Measurements from ENCODE around the gene CUBN. TPM values are rescaled to one million over a fixed set of nuclear protein-coding genes. Genes with fewer than 3 reads are reported as not detected.

The CUBN gene
- total RNA-seq, 1 experiment from 2014 or later: not detected

- H3K27me3 ChIP-seq (ENCODE audit: low read length): no peaks in the 10 kb centered on the region
- no peak overlapping the region for H3K4me3 ChIP-seq (ENCODE audit: low read length)
- DNase-seq: no peak
- H3K9ac ChIP-seq (ENCODE audit: low read length): no peak overlapping the region
- H4K20me1 ChIP-seq (ENCODE audit: insufficient read depth, low read depth, low read length): no peaks in the 10 kb centered on the region
- no peaks in the 10 kb centered on the region for H3K79me2 ChIP-seq (ENCODE audit: low read length)
- H3K27ac ChIP-seq (ENCODE audit: low read length): no peak overlapping the region
- no peaks in the 10 kb centered on the region for H3K9me3 ChIP-seq (ENCODE audit: low read length)
- H2AFZ ChIP-seq (ENCODE audit: low read length): no peak overlapping the region
- H3K9me2 ChIP-seq (replicated peaks; ENCODE audit: insufficient read depth, low read length): no peaks in the 10 kb centered on the region
- no peaks in the 10 kb centered on the region for H3K36me3 ChIP-seq (ENCODE audit: insufficient read depth, low read length)
- no peak overlapping the region for H3K4me2 ChIP-seq (ENCODE audit: low read depth, low read length, poor library complexity, severe bottlenecking)
- no peaks in the 10 kb centered on the region for H3K4me1 ChIP-seq (ENCODE audit: low read length)
Observed at GRCh38 chr10:16984242-16984641, 145.4 kb downstream of the CUBN start.

GRCh38 chr10:16976803-16977202 lies 152.8 kb downstream of the CUBN start:
- Histone ChIP-seq H3K9me3 (ENCODE audit: low read length) (no peaks in the 10 kb centered on the region), H3K4me1 (ENCODE audit: low read length) (no peaks in the 10 kb centered on the region), H3K4me3 (ENCODE audit: low read length) (no peak overlapping the region), H2AFZ (ENCODE audit: low read length) (no peak overlapping the region), H3K27ac (ENCODE audit: low read length) (no peak overlapping the region), H3K27me3 (ENCODE audit: low read length) (no peaks in the 10 kb centered on the region), H3K9ac (ENCODE audit: low read length) (no peak overlapping the region), H4K20me1 (ENCODE audit: insufficient read depth, low read depth, low read length) (no peaks in the 10 kb centered on the region), H3K4me2 (ENCODE audit: low read depth, low read length, poor library complexity, severe bottlenecking) (no peak overlapping the region), H3K79me2 (ENCODE audit: low read length) (no peaks in the 10 kb centered on the region), H3K36me3 (ENCODE audit: insufficient read depth, low read length) (no peaks in the 10 kb centered on the region), H3K9me2 (replicated peaks; ENCODE audit: insufficient read depth, low read length) (no peaks in the 10 kb centered on the region)
- no peak for DNase-seq

- no peaks in the 10 kb centered on the region for H3K36me3 ChIP-seq (ENCODE audit: insufficient read depth, low read length)
- no peak overlapping the region for H3K4me3 ChIP-seq (ENCODE audit: low read length)
- no peak overlapping the region for H3K4me2 ChIP-seq (ENCODE audit: low read depth, low read length, poor library complexity, severe bottlenecking)
- H3K9me3 ChIP-seq (ENCODE audit: low read length): no peaks in the 10 kb centered on the region
- no peaks in the 10 kb centered on the region for H3K4me1 ChIP-seq (ENCODE audit: low read length)
- no peak overlapping the region for H3K9ac ChIP-seq (ENCODE audit: low read length)
- no peaks in the 10 kb centered on the region for H4K20me1 ChIP-seq (ENCODE audit: insufficient read depth, low read depth, low read length)
- H3K27me3 ChIP-seq (ENCODE audit: low read length): no peaks in the 10 kb centered on the region
- no peak overlapping the region for H3K27ac ChIP-seq (ENCODE audit: low read length)
- DNase-seq: no peak
- no peak overlapping the region for H2AFZ ChIP-seq (ENCODE audit: low read length)
- H3K9me2 ChIP-seq (replicated peaks; ENCODE audit: insufficient read depth, low read length): no peaks in the 10 kb centered on the region
- no peaks in the 10 kb centered on the region for H3K79me2 ChIP-seq (ENCODE audit: low read length)
Observed at GRCh38 chr10:16975188-16975587, 154.4 kb downstream of the CUBN start.

GRCh38 chr10:16968416-16969041 lies 161.1 kb downstream of the CUBN start:
- Histone ChIP-seq H3K4me3 (ENCODE audit: low read length) (no peak overlapping the region), H4K20me1 (ENCODE audit: insufficient read depth, low read depth, low read length) (no peaks in the 10 kb centered on the region), H3K79me2 (ENCODE audit: low read length) (no peaks in the 10 kb centered on the region), H2AFZ (ENCODE audit: low read length) (no peak overlapping the region), H3K4me2 (ENCODE audit: low read depth, low read length, poor library complexity, severe bottlenecking) (no peak overlapping the region), H3K9me2 (replicated peaks; ENCODE audit: insufficient read depth, low read length) (no peaks in the 10 kb centered on the region), H3K36me3 (ENCODE audit: insufficient read depth, low read length) (no peaks in the 10 kb centered on the region), H3K27me3 (ENCODE audit: low read length) (no peaks in the 10 kb centered on the region), H3K4me1 (ENCODE audit: low read length) (no peaks in the 10 kb centered on the region), H3K9me3 (ENCODE audit: low read length) (no peaks in the 10 kb centered on the region), H3K9ac (ENCODE audit: low read length) (no peak overlapping the region), H3K27ac (ENCODE audit: low read length) (no peak overlapping the region)
- no peak for DNase-seq

DNA sequence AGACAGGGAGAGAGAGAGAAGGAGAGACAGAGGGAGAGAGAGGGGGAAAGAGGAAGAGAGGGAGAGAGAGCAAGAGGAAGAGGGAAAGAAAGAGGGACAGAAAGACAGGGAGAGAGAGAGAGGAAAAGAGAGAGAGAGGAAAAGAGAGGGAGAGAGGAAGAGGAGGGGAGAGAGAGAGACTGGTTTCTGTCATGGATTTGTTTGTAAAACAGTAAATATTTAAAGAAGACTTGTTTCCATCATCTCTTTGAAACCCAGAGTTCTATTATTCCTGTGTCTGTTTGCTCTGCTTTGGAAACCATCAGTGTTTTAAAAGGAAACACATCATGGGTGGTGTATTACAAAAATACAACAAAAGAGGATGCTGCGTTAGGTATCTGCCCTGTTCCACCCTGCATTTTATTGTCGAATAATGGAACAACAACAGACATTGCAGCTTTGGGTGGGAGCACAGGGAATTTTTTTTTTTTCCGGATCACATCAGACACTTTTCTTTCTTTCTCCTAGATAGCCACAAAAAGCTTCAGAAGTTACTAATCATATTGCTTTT lies 161.7 kb downstream of the CUBN start:
- Histone ChIP-seq H3K4me3 (ENCODE audit: low read length) (no peak overlapping the region), H3K79me2 (ENCODE audit: low read length) (no peaks in the 10 kb centered on the region), H3K4me2 (ENCODE audit: low read depth, low read length, poor library complexity, severe bottlenecking) (no peak overlapping the region), H3K9ac (ENCODE audit: low read length) (no peak overlapping the region), H3K9me3 (ENCODE audit: low read length) (no peaks in the 10 kb centered on the region), H3K27ac (ENCODE audit: low read length) (no peak overlapping the region), H2AFZ (ENCODE audit: low read length) (no peak overlapping the region), H3K36me3 (ENCODE audit: insufficient read depth, low read length) (no peaks in the 10 kb centered on the region), H3K4me1 (ENCODE audit: low read length) (no peaks in the 10 kb centered on the region), H3K27me3 (ENCODE audit: low read length) (no peaks in the 10 kb centered on the region), H3K9me2 (replicated peaks; ENCODE audit: insufficient read depth, low read length) (no peaks in the 10 kb centered on the region), H4K20me1 (ENCODE audit: insufficient read depth, low read depth, low read length) (no peaks in the 10 kb centered on the region)
- no peak for DNase-seq

DNA sequence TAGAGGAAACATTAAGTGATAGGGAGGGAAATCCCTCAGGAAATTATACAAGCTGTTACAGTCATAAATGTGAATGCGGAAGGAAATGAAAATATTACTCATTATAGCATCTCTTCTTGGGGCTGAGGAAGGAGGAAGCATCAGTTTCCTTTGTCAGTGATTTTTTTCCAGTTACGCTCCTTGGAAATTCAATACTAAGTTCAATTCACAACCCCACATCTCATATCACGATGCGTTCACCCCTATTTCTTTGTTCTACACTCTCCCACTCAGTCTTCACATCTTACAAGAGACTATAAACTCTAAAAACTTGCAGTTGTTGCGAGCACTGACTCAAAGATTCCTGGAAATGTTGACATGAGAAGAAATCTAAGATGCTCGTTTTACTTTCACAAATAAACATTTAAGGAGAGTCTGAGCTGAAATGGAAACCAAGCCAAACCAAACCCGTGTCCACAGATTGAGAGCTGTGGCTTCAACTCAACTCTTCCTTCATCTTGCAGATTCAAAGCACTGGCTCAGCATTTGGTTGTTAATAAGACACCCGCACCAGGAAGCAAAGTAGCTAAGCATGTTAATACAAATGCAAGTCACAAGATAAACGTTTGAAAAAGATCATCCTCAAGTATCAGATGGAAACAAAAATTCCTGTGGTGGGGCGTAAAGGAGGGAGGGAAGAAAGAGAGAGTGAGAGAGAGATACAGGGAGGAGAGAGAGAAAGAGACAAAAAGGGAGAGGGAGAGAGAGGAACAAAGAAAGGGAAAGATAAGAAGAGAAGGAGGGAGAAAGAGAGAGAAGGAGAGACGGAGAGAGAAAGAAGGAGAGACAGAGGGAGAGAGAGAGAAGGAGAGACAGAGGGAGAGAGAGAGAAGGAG lies 162.4 kb downstream of the CUBN start:
- Histone ChIP-seq H3K79me2 (ENCODE audit: low read length) (no peaks in the 10 kb centered on the region), H3K27me3 (ENCODE audit: low read length) (no peaks in the 10 kb centered on the region), H2AFZ (ENCODE audit: low read length) (no peak overlapping the region), H3K36me3 (ENCODE audit: insufficient read depth, low read length) (no peaks in the 10 kb centered on the region), H3K27ac (ENCODE audit: low read length) (no peak overlapping the region), H3K9me2 (replicated peaks; ENCODE audit: insufficient read depth, low read length) (no peaks in the 10 kb centered on the region), H3K4me1 (ENCODE audit: low read length) (no peaks in the 10 kb centered on the region), H3K4me2 (ENCODE audit: low read depth, low read length, poor library complexity, severe bottlenecking) (no peak overlapping the region), H3K9me3 (ENCODE audit: low read length) (no peaks in the 10 kb centered on the region), H4K20me1 (ENCODE audit: insufficient read depth, low read depth, low read length) (no peaks in the 10 kb centered on the region), H3K9ac (ENCODE audit: low read length) (no peak overlapping the region), H3K4me3 (ENCODE audit: low read length) (no peak overlapping the region)
- DNase-seq: no peak

DNA sequence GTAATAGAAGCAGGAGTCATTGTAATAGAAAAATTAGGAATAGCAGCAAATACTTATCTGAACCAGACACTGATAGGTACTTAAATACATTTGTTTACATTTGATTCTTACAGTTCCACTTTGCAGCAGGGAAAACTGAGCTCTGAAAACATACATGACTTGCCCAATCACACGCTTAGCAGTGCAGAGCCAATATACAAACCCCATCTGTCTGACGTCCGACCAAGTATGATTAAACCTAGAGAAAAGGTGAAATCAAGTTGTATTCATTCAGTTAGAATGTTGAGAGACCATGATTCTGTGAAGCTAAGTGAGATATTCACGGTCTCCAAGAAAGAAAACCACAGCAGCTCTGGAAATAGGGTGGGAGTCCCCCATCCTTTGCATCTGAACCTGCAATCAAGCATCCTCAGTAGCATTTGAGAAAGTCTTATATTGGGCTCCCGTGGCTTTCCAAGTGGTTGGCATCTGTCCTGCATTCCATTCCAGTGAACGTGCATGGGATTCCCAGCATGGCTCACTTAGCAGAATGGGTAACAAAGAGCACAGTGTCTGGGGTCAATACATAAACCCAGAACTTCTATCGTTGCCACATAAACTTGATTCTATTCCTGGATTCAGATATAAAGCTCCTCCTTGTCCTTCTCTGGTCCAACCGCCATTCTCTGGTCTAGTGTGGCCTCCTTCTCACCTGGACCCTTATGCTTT lies 163.7 kb downstream of the CUBN start:
- DNase-seq: no peak
- no peaks in the 10 kb centered on the region for H3K27me3 ChIP-seq (ENCODE audit: low read length)
- no peaks in the 10 kb centered on the region for H4K20me1 ChIP-seq (ENCODE audit: insufficient read depth, low read depth, low read length)
- H2AFZ ChIP-seq (ENCODE audit: low read length): no peak overlapping the region
- no peaks in the 10 kb centered on the region for H3K4me1 ChIP-seq (ENCODE audit: low read length)
- no peak overlapping the region for H3K4me3 ChIP-seq (ENCODE audit: low read length)
- no peaks in the 10 kb centered on the region for H3K9me2 ChIP-seq (replicated peaks; ENCODE audit: insufficient read depth, low read length)
- H3K9ac ChIP-seq (ENCODE audit: low read length): no peak overlapping the region
- no peak overlapping the region for H3K27ac ChIP-seq (ENCODE audit: low read length)
- H3K4me2 ChIP-seq (ENCODE audit: low read depth, low read length, poor library complexity, severe bottlenecking): no peak overlapping the region
- no peaks in the 10 kb centered on the region for H3K36me3 ChIP-seq (ENCODE audit: insufficient read depth, low read length)
- no peaks in the 10 kb centered on the region for H3K79me2 ChIP-seq (ENCODE audit: low read length)
- no peaks in the 10 kb centered on the region for H3K9me3 ChIP-seq (ENCODE audit: low read length)

GRCh38 chr10:16965344-16965616 lies 164.3 kb downstream of the CUBN start:
- no peak overlapping the region for H3K4me3 ChIP-seq (ENCODE audit: low read length)
- no peaks in the 10 kb centered on the region for H3K9me2 ChIP-seq (replicated peaks; ENCODE audit: insufficient read depth, low read length)
- H3K9ac ChIP-seq (ENCODE audit: low read length): no peak overlapping the region
- H3K27me3 ChIP-seq (ENCODE audit: low read length): no peaks in the 10 kb centered on the region
- H2AFZ ChIP-seq (ENCODE audit: low read length): no peak overlapping the region
- no peaks in the 10 kb centered on the region for H3K79me2 ChIP-seq (ENCODE audit: low read length)
- H3K4me2 ChIP-seq (ENCODE audit: low read depth, low read length, poor library complexity, severe bottlenecking): no peak overlapping the region
- no peaks in the 10 kb centered on the region for H3K9me3 ChIP-seq (ENCODE audit: low read length)
- H3K36me3 ChIP-seq (ENCODE audit: insufficient read depth, low read length): no peaks in the 10 kb centered on the region
- H4K20me1 ChIP-seq (ENCODE audit: insufficient read depth, low read depth, low read length): no peaks in the 10 kb centered on the region
- H3K27ac ChIP-seq (ENCODE audit: low read length): no peak overlapping the region
- DNase-seq: no peak
- H3K4me1 ChIP-seq (ENCODE audit: low read length): no peaks in the 10 kb centered on the region
